GM13976 (cell line): Measurements from ENCODE around the gene ATL1.

Experiments
- DNase-seq: peaks from one replicate; pipeline ENCODE4 v3.0.0; 2012; ENCODE audit warnings: low spot score
- CTCF ChIP-seq: IDR thresholded peaks from 2 replicates; pipeline ENCODE4 v1.5.1; 2012; ENCODE audit warnings: borderline replicate concordance, mild to moderate bottlenecking; ENCODE audit not compliant: insufficient read depth; ENCODE audit errors: extremely low read depth, missing control alignments, control extremely low read depth
- in situ Hi-C: fragments of 300-500 bp; cut with MboI; formaldehyde crosslinking; loops from one replicate; pipeline ENCODE4 v1.12.0; 2022; ENCODE audit warnings: low sequenced_read_pairs, mixed read lengths, inconsistent platforms; ENCODE audit not compliant: unreplicated experiment

The ATL1 gene

GRCh38 chr14:50615056-50615455, 55.1 kb downstream of the ATL1 start:
- DNase-seq = no peak
- in situ Hi-C loops = loop anchor here (25.0 kb wide), 1 partner anchor 247 kb away; the partner anchor contains the start of gene ABHD12B
- no peak for TF ChIP-seq CTCF

- no peak for TF ChIP-seq CTCF
- no peak for DNase-seq
- in situ Hi-C loops = loop anchor here (25.0 kb wide), 1 partner anchor 247 kb away; the partner anchor contains the start of gene ABHD12B
Observed at GRCh38 chr14:50615552-50615951, 55.6 kb downstream of the ATL1 start.

- no peak for TF ChIP-seq CTCF
- DNase-seq = no peak
- in situ Hi-C loops = loop anchor here (25.0 kb wide), 1 partner anchor 246 kb away; the partner anchor contains the start of gene ABHD12B
Observed at GRCh38 chr14:50616275-50616674, 56.3 kb downstream of the ATL1 start.

GRCh38 chr14:50619569-50620141, 59.7 kb downstream of the ATL1 start:
- peak; percentile 26 for TF ChIP-seq CTCF
- in situ Hi-C loops = loop anchor here (25.0 kb wide), 1 partner anchor 243 kb away; the partner anchor contains the start of gene ABHD12B
- peak; percentile 43 for DNase-seq

GRCh38 chr14:50620341-50620740, 60.4 kb downstream of the ATL1 start:
- in situ Hi-C loops = loop anchor here (25.0 kb wide), 1 partner anchor 242 kb away; the partner anchor contains the start of gene ABHD12B
- no peak for TF ChIP-seq CTCF
- no peak for DNase-seq

- TF ChIP-seq CTCF = no peak
- DNase-seq = no peak
- in situ Hi-C loops = loop anchor here (25.0 kb wide), 1 partner anchor 239 kb away; the partner anchor contains the start of gene ABHD12B
Observed at GRCh38 chr14:50622978-50623377, 63.0 kb downstream of the ATL1 start.
